Measurements from ENCODE around the gene NNT.
"Not testable (repeated sequence)": the region's sequence is repeated elsewhere in the genome, so short reads cannot be mapped to it uniquely, and the experiment has no call there.

Gene NNT

DNA sequence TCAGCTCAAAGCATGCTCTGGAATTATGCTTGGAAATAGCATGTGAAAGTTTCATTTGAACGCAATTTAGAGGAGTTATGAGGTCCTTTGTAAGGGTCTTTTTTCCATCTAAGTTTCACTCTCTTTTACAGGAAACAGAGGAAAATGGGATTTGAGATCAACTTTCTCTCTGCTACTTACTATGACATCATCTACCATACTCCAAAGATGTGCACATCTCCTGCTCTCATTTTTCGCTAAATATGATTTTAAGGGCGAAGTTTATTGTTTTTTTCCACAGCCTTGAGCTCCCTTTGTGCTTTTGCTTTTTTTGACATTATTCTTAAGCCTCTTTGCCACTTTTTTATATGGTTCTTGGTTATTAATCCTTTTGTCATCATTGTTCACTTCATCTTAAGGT, 125.6 kb downstream of the NNT start:
- DNase-seq = no peak

DNA sequence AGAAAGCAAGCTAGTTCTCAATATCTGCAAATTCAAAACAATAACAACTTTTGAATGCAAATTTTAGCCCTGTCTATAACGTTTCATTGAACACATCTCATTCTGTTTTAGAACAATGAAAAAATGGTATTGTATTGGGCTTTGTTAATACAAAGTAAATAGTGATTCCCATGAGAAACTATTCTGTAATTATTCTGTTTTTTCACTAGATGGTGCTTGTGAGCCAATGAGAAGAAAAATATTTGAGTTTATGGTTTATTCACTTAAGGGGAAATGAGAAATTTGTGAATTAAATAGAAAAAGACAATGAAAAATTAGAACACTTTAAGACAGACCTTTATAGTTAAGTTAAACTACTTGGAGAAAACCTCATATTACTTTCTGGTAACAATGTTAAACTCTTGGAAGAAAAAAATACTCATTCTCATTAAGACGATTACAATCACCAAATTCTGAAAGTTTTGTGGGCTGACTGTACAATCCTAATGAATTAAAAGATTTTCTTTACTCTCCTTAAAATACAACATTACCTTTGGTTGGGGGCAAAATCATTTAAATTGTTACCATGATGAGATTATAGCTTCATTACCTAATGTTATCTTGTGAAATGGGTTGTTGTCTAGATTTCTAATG, 127.0 kb downstream of the NNT start:
- DNase-seq = no peak

DNA sequence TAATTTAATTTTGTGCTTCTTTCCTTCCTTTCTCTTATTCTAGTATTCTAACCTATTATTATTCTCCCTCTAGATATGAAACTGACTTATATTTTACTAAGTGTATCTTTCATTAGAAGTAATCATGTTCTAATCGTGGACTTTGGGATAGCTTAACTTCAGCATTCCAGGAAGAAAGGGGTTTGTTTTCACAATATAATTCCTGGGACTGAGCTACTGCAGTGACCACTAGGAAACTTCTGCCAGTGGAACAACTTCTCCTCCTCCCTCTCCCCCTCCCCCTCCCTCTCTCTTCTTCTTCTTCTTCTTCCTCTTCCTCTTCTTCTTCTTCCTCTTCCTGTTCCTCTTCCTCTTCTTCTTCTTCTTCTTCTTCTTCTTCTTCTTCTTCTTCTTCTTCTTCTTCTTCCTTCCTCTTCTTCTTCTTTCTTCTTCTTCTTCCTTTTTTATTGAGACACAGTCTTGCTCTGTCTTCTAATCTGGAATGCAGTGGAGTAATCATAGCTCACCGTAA, 127.9 kb downstream of the NNT start:
- DNase-seq = no peak

GRCh38 chr5:43731573-43731972, 128.6 kb downstream of the NNT start:
- no peak for DNase-seq

DNA sequence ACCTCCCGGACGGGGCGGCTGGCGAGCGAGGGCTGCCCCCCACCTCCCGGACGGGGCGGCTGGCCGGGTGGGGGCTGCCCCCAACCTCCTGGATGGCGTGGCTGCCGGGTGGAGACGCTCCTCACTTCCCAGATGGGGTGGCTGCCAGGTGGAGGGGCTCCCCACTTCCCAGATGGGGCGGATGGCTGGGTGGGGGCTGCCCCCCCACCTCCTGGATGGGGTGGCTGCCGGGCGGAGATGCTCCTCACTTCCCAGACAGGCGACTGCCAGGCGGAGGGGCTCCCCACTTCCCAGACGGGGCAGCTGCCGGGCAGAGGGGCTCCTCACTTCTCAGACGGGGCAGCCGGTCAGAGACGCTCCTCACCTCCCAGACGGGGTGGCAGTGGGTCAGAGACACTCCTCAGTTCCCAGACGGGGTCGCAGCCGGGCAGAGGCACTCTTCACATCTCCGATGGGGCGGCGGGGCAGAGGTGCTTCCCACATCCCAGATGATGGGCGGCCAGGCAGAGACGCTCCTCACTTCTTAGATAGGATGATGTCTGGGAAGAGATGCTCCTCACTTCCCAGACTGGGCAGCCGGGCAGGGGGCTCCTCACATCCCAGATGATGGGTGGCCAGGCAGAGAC, 143.1 kb downstream of the NNT start:
- not testable (repeated sequence) for DNase-seq

GRCh38 chr5:43750809-43751208, 147.8 kb downstream of the NNT start:
- no peak for DNase-seq

DNA sequence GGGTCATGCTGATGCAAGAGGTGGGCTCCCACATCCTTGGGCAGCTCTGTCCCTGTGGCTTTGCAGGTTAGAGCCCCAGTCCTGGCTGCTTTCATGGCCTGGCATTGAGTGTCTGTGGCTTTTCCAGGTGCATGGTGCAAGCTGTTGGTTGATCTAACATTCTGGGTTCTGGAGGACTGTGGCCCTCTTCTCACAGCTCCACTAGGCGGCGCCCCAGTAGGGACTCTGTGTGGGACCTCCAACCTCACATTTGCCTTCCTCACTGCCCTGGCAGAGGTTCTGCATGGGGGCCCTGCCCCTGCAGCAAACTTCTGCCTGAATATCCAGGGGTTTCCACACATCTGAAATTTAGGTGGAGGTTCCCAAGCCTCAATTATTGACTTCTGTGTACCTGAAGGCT, 150.1 kb downstream of the NNT start:
- no peak for DNase-seq
